Measurements from ENCODE around the gene CYP1B1.
A peak's percentile ranks its signal among the peaks of the same experiment; 100 is the strongest.

The CYP1B1 gene

DNA sequence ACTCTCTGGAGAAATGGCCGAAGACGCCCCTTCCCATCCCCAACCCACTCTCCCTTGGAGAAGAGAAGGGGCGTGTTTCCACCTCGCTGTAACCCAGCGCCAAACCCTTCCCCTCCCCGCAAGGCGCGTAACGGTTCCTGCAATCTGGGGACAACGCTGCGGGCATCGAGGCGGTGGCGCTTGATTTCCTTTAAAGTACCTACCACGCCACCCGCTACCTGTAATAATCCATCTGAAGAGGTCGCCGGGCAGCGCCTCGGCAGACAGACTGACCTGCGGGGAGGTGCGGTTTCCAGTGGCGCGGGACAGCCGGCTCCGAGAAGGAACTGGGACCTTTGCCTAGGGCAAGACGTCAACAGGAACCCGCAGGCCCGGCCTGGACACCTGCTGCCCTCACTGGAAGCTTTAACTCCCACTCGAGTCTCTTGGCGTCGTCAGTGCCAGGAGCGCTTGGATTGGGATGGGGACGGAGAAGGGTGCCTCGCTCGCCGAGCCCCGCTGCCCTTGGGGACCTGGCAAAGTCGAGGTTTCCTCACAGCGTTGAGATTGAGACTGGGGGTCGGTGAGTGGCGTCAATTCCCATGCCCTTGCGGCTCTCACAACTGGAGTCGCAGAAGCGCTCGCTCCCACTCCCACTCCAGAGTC is at the start of gene CYP1B1:
CYP1B1 (minus strand) TSS at position 645 of the 645 bp plus-strand sequence. CDS start 763 bp downstream, outside the sequence.
- no peak for DNase-seq (ENCODE audit: low spot score)
- TF ChIP-seq, protein P1, sequence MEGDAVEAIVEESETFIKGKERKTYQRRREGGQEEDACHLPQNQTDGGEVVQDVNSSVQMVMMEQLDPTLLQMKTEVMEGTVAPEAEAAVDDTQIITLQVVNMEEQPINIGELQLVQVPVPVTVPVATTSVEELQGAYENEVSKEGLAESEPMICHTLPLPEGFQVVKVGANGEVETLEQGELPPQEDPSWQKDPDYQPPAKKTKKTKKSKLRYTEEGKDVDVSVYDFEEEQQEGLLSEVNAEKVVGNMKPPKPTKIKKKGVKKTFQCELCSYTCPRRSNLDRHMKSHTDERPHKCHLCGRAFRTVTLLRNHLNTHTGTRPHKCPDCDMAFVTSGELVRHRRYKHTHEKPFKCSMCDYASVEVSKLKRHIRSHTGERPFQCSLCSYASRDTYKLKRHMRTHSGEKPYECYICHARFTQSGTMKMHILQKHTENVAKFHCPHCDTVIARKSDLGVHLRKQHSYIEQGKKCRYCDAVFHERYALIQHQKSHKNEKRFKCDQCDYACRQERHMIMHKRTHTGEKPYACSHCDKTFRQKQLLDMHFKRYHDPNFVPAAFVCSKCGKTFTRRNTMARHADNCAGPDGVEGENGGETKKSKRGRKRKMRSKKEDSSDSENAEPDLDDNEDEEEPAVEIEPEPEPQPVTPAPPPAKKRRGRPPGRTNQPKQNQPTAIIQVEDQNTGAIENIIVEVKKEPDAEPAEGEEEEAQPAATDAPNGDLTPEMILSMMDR (conservative IDR thresholded peaks at IDR 0.05; ENCODE audit: low read depth), result no peak
- ChIA-PET CTCF (interaction anchor here (0.6 to 2.7 kb wide), 19 partner anchors 10 to 447 kb away, joined by 3 to 12 read pairs (median 4); no protein-coding TSS in a partner anchor), POLR2A (ENCODE audit: low non-redundant PET) (interaction anchor here (0.5 to 1.4 kb wide), 2 partner anchors 20 to 95 kb away, joined by 3 to 7 read pairs; no protein-coding TSS in a partner anchor)
- H3K27ac ChIP-seq, result peak within 1 kb of the TSS; percentile 98

DNA sequence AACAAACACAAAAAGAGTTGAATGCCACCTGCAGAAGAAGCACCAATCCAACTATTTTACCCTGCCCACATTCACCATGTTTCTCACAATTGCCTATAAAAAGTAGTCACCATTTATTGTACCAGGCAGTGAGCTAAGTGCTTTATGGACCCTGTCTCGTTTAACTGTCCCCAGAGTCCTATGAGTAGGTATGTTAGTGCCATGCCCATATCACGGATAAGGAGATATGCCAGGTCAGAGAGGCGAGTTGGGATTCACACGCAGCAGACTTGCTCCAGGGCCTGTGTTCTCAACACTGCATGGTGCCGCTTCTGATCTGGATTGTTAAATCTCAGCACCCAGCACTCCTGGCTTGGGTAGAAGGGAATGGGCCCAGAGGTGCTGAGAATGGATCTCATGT is 49.1 kb upstream of the CYP1B1 start:
- ChIA-PET POLR2A (ENCODE audit: low non-redundant PET) (no interaction called here), CTCF (no interaction called here)
- TF ChIP-seq, protein P1 (conservative IDR thresholded peaks at IDR 0.05; ENCODE audit: low read depth), result no peak
- no peak for DNase-seq (ENCODE audit: low spot score)
- H3K27ac ChIP-seq, result no peak overlapping the region

DNA sequence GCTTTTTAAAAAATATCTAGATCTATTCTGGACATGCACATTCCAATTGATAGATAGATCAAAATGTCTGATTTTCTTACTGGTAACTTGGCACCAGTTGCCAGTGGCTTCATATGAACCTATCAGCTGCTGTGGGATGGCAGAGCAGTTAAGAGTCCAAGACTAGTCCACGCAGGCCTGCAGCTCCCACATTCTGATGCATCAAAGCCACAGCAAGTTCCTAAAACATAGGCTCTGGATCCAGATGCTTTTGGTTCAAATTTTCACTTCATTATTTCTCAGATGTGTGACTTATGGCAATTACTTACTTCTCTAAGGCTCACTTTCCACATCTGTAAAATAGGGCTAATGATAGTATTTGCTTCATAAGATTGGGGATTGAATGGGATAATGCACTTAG is 48.0 kb upstream of the CYP1B1 start:
- ChIA-PET POLR2A (ENCODE audit: low non-redundant PET) (no interaction called here), CTCF (interaction anchor here (0.6 kb wide), 1 partner anchor 151 kb away, joined by 4 read pairs; no protein-coding TSS in a partner anchor)
- no peak for DNase-seq (ENCODE audit: low spot score)
- TF ChIP-seq, protein P1 (conservative IDR thresholded peaks at IDR 0.05; ENCODE audit: low read depth), result no peak
- H3K27ac ChIP-seq, result no peak overlapping the region

DNA sequence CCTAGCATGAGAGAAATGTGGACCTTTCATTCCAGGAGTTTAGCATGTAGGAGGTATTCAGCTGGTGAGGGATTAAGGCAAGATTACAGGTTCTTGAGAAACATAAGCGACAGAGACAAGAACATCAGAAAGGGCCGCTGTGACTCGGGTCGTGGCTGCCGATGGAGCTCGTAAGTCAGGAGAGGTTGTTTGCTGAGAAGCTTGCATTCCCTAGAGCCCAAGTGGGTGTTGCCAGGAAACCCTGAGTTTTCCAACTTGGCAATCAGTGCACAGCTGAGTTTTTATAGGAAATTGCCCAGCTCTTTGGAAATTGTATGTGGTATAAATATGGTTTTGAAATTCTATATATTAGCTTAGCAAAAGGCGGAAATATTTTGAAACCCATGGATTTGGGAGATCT is 46.4 kb upstream of the CYP1B1 start:
- ChIA-PET CTCF (interaction anchor here (0.6 to 0.7 kb wide), 2 partner anchors 46 to 152 kb away, joined by 3 to 7 read pairs; partner anchors contain the start of gene CYP1B1), POLR2A (ENCODE audit: low non-redundant PET) (no interaction called here)
- H3K27ac ChIP-seq, result no peak overlapping the region
- DNase-seq (ENCODE audit: low spot score), result no peak
- TF ChIP-seq, protein P1 (conservative IDR thresholded peaks at IDR 0.05; ENCODE audit: low read depth), result no peak

DNA sequence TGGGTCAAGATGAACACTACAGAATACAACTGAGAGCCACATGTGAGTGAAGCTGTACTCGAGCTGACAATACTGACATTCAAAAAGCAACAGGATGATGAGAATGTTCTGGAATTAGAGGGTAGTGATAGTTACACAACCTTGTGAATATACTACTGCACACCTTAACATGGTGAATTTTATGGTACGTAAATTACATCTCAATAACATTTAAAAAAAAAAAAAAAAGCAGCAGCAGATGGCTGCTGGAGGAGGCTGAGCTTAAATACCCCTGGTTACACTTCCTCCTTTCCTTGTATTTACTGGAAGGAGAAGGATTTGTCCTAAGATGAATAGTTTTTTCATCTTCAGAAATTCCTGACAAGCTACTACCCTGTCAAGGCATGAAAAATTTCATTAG is 45.5 kb upstream of the CYP1B1 start:
- ChIA-PET POLR2A (ENCODE audit: low non-redundant PET) (no interaction called here), CTCF (interaction anchor here (0.6 to 0.7 kb wide), 2 partner anchors 45 to 171 kb away, joined by 3 read pairs; partner anchors contain the start of gene CYP1B1)
- TF ChIP-seq, protein P1 (conservative IDR thresholded peaks at IDR 0.05; ENCODE audit: low read depth), result no peak
- no peak for DNase-seq (ENCODE audit: low spot score)
- no peak overlapping the region for H3K27ac ChIP-seq

DNA sequence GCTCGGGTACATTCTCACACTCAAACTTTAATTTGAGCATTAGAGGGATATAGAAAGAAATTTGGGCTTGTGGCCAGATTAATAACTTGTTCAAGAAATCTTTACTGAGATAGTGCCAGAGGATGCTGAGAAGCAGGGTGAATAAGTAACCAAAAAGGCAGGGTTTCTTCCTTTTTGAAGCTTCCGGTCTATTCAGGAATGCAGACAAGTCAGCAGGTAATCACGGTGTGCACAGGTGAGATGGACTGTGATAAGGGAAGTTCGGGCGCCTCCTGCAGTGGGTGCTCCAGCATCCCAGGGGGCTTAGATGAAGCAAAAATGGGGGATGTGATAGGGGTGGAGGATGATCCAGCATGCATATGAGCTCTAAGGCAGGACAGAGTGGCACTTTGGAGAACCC is 44.9 kb upstream of the CYP1B1 start:
- H3K27ac ChIP-seq, result no peak overlapping the region
- no peak for DNase-seq (ENCODE audit: low spot score)
- ChIA-PET POLR2A (ENCODE audit: low non-redundant PET) (no interaction called here), CTCF (interaction anchor here (0.5 kb wide), 1 partner anchor 725 kb away, joined by 4 read pairs; no protein-coding TSS in a partner anchor)
- TF ChIP-seq, protein P1 (conservative IDR thresholded peaks at IDR 0.05; ENCODE audit: low read depth), result no peak

Measured in RWPE1 (cell line).